Liver (tissue), 9 donors: ENCODE measurements around the gene FAM120C. TPM values are rescaled to one million over a fixed set of nuclear protein-coding genes. Genes with fewer than 3 reads are reported as not detected.

Experiments used
- DNase-seq: peaks from one replicate; pipeline ENCODE4 v3.0.0-alpha.2; 2017; ENCODE audit warnings: low spot score
- H3K27ac ChIP-seq, 2 donors: one replicate each; pipeline ENCODE4 v1.7.0; 2013; ENCODE audit warnings: inconsistent platforms in 2 of 2, low read length in 2 of 2, control low read depth in 1 of 2, low read depth in 1 of 2, mild to moderate bottlenecking in 1 of 2
- H3K27me3 ChIP-seq, 4 donors: one replicate each; pipeline versions ENCODE4 v1.6.1 to v1.7.0; 2013; ENCODE audit warnings: low read length in 3 of 4, inconsistent platforms in 1 of 4, mild to moderate bottlenecking in 1 of 4, moderate library complexity in 1 of 4; ENCODE audit not compliant: control insufficient read depth in 4 of 4, insufficient read depth in 4 of 4
- H3K36me3 ChIP-seq, 4 donors: one replicate each; pipeline versions ENCODE4 v1.6.1 to v1.7.0; 2013; ENCODE audit warnings: low read length in 3 of 4, mild to moderate bottlenecking in 3 of 4, low read depth in 1 of 4, moderate library complexity in 1 of 4; ENCODE audit not compliant: control insufficient read depth in 4 of 4, insufficient read depth in 3 of 4
- H3K4me1 ChIP-seq, 4 donors: one replicate each; pipeline versions ENCODE4 v1.6.1 to v1.7.0; 2013; ENCODE audit warnings: low read length in 3 of 4, mild to moderate bottlenecking in 3 of 4, moderate library complexity in 1 of 4; ENCODE audit not compliant: control insufficient read depth in 4 of 4, insufficient read depth in 4 of 4
- H3K4me3 ChIP-seq, 3 donors: one replicate each; pipeline versions ENCODE4 v1.6.1 to v1.7.0; 2013; ENCODE audit warnings: low read length in 3 of 3, control low read depth in 1 of 3, low read depth in 1 of 3, mild to moderate bottlenecking in 1 of 3
- H3K9ac ChIP-seq, 2 donors: one replicate each; pipeline ENCODE4 v1.7.0; 2013; ENCODE audit warnings: low read length in 2 of 2, mild to moderate bottlenecking in 2 of 2, moderate library complexity in 2 of 2, control low read depth in 1 of 2, low read depth in 1 of 2
- H3K9me3 ChIP-seq, 4 donors: one replicate each; pipeline versions ENCODE4 v1.6.1 to v1.7.0; 2013; ENCODE audit warnings: low read length in 3 of 4; ENCODE audit not compliant: control insufficient read depth in 4 of 4
- ATF3 ChIP-seq: IDR thresholded peaks from 2 replicates; pipeline ENCODE4 v1.6.1; 2016; ENCODE audit warnings: antibody characterized with exemption
- CTCF ChIP-seq: fragments of 150-350 bp; IDR thresholded peaks from 2 replicates; pipeline ENCODE4 v1.5.1; 2017; ENCODE audit warnings: improper control_type of control experiment, low read depth, low read length; ENCODE audit not compliant: missing input control
- FOXA1 ChIP-seq: IDR thresholded peaks from 2 replicates; pipeline ENCODE4 v1.6.1; 2016; ENCODE audit warnings: antibody characterized with exemption
- GABPA ChIP-seq, 2 donors: IDR thresholded peaks in 1 of 2; conservative IDR thresholded peaks in 1 of 2; 2 replicates each; pipeline ENCODE4 v1.6.1; 2016; ENCODE audit warnings: antibody characterized with exemption in 2 of 2, mild to moderate bottlenecking in 1 of 2, moderate library complexity in 1 of 2
- HNF4A ChIP-seq, 2 donors: conservative IDR thresholded peaks; 2 replicates each; pipeline ENCODE4 v1.6.1; 2016; ENCODE audit warnings: antibody characterized with exemption in 2 of 2, mild to moderate bottlenecking in 2 of 2
- JUND ChIP-seq, 2 donors: IDR thresholded peaks; 2 replicates each; pipeline ENCODE4 v1.6.1; 2016; ENCODE audit warnings: antibody characterized with exemption in 2 of 2
- MAX ChIP-seq: IDR thresholded peaks from 2 replicates; pipeline ENCODE4 v1.6.1; 2016; ENCODE audit warnings: antibody characterized with exemption
- RAD21 ChIP-seq, 2 donors: IDR thresholded peaks; 2 replicates each; pipeline ENCODE4 v1.6.1; 2016; ENCODE audit warnings: antibody characterized with exemption in 2 of 2, mild to moderate bottlenecking in 2 of 2
- RXRA ChIP-seq, 2 donors: IDR thresholded peaks; 2 replicates each; pipeline ENCODE4 v1.6.1; 2017 to 2018; ENCODE audit warnings: antibody characterized with exemption in 2 of 2, mild to moderate bottlenecking in 1 of 2
- SP1 ChIP-seq: IDR thresholded peaks from 2 replicates; pipeline ENCODE4 v1.6.1; 2018; ENCODE audit warnings: antibody characterized with exemption, mild to moderate bottlenecking
- TAF1 ChIP-seq: conservative IDR thresholded peaks from 2 replicates; pipeline ENCODE4 v1.6.1; 2016; ENCODE audit warnings: antibody characterized with exemption, mild to moderate bottlenecking
- YY1 ChIP-seq: IDR thresholded peaks from 2 replicates; pipeline ENCODE4 v1.6.1; 2016; ENCODE audit warnings: antibody characterized with exemption, mild to moderate bottlenecking
- WGBS: extraction: QIAGEN DNeasy Blood & Tissue Kit; methylation state at CpG from one replicate; pipeline ENCODE4 v1.1.7; 2013; 5-methylcytosine and 5-hydroxymethylcytosine counted together
- polyA plus RNA-seq, 2 donors: library from polyadenylated mRNA; stranded (reverse) in 1 of 2; unstranded in 1 of 2; fragments of 200-250 nt in 1 of 2; fragments of >200 nt in 1 of 2; fragmentation: Nextera tagmentation in 1 of 2; extraction: Ambion mirVana in 1 of 2; gene quantifications; one replicate each; pipeline versions ENCODE4 v1.2.1 to v1.2.3, GENCODE V29; 2013 to 2015
- total RNA-seq, 2 donors: library from RNA; depleted of rRNA; stranded (reverse); fragments of >200 nt; gene quantifications; one replicate each; pipeline ENCODE4 v1.2.3, GENCODE V29; 2014
- donor health status: healthy.
- donor health status: healthy.
- donor health status: healthy.
- donor health status: healthy.
- donor health status: healthy.

Gene FAM120C
- total and polyA plus RNA-seq, 4 donors: 1.8 to 3.7 (median 2.3) TPM

GRCh38 chrX:54043056-54043455 is 140.0 kb downstream of the FAM120C start:
- H3K4me1 ChIP-seq: peaks cover 3 to 11% (median 8%) of the 10 kb centered on the region in 4 donors
- no peaks in the 10 kb centered on the region for H3K27me3 ChIP-seq
- DNase-seq: no peak
- under 1% methylated on average over 11 of the region's 11 CpGs for WGBS
- H3K36me3 ChIP-seq: peaks cover 3 to 12% (median 7%) of the 10 kb centered on the region in 4 donors
- H3K9me3 ChIP-seq: no peaks in the 10 kb centered on the region
- peak overlapping the region; percentile 75 to 94 (median 89) for H3K4me3 ChIP-seq
- TF ChIP-seq TAF1 (no peak), FOXA1 (no peak), GABPA (IDR thresholded peaks at IDR 0.05 in 1 of 2, conservative IDR thresholded peaks at IDR 0.05 in 1 of 2) (no peak), RAD21 (IDR thresholded peaks at IDR 0.05) (no peak), SP1 (no peak), ATF3 (no peak), MAX (no peak), RXRA (IDR thresholded peaks at IDR 0.05) (no peak), YY1 (no peak)
- peak overlapping the region; percentile 92 to 97 for H3K27ac ChIP-seq
- peak overlapping the region; percentile 88 to 92 for H3K9ac ChIP-seq

- Histone ChIP-seq H3K9ac (no peak overlapping the region), H3K9me3 (no peaks in the 10 kb centered on the region), H3K4me3 (peak overlapping the region; percentile 63 to 75 (median 67)), H3K4me1 (peaks cover 3 to 12% (median 8%) of the 10 kb centered on the region in 4 donors), H3K27me3 (no peaks in the 10 kb centered on the region), H3K36me3 (peaks cover 3 to 12% (median 7%) of the 10 kb centered on the region in 4 donors), H3K27ac (peak overlapping the region; percentile 32 to 92)
- DNase-seq: peak; percentile 43
- under 1% methylated on average over 26 of the region's 26 CpGs for WGBS
- TF ChIP-seq CTCF: peak; percentile 26
- no peak for TF ChIP-seq JUND (IDR thresholded peaks at IDR 0.05)
- peak; percentile 23 to 27 for TF ChIP-seq RAD21 (IDR thresholded peaks at IDR 0.05)
- TF ChIP-seq TAF1: no peak
Measured at GRCh38 chrX:54042609-54043021, 140.4 kb downstream of the FAM120C start.

- peak overlapping the region; percentile 9 to 64 for H3K27ac ChIP-seq
- no peaks in the 10 kb centered on the region for H3K27me3 ChIP-seq
- H3K9me3 ChIP-seq: no peaks in the 10 kb centered on the region
- H3K4me3 ChIP-seq: no peak overlapping the region
- peaks cover 13 to 22% (median 20%) of the 10 kb centered on the region in 4 donors for H3K4me1 ChIP-seq
- H3K9ac ChIP-seq: no peak overlapping the region
- 38% methylated on average over 4 of the region's 4 CpGs for WGBS
- peak; percentile 47 for TF ChIP-seq YY1
- TF ChIP-seq RXRA (IDR thresholded peaks at IDR 0.05): peak in 1 of 2 donors; percentile 68
- peak; percentile 44 to 71 for TF ChIP-seq HNF4A (conservative IDR thresholded peaks at IDR 0.05)
- TF ChIP-seq FOXA1: no peak
- TF ChIP-seq SP1: peak; percentile 29
- peaks cover 0 to 13% (median 5%) of the 10 kb centered on the region in 4 donors for H3K36me3 ChIP-seq
- DNase-seq: no peak
Measured at GRCh38 chrX:54030329-54030728, 152.7 kb downstream of the FAM120C start.
